HepG2 (cell line): ENCODE results near the gene GADD45GIP1. TPM values are rescaled to one million over a fixed set of nuclear protein-coding genes. Genes with fewer than 3 reads are reported as not detected.
A peak's percentile ranks its signal among the peaks of the same experiment; 100 is the strongest.

Experiments used
- AGO1 ChIP-seq: fragments of 200-400 bp; formaldehyde crosslinking; IDR thresholded peaks from 2 replicates; pipeline ENCODE4 v1.6.1; 2017; ENCODE audit warnings: mild to moderate bottlenecking, low read depth, low read length, moderate library complexity; ENCODE audit not compliant: poor library complexity, severe bottlenecking
- AHR ChIP-seq: IDR thresholded peaks from 2 replicates; pipeline ENCODE4 v1.6.1; 2018; ENCODE audit warnings: missing genetic modification reagents, missing compliant biosample characterization
- ARNT ChIP-seq: fragments of 450-650 bp; IDR thresholded peaks from 2 replicates; pipeline ENCODE4 v1.6.1; 2017
- CBX2 ChIP-seq, 2 experiments: fragments of 200-600 bp in 1 of 2; sonication (generic); formaldehyde crosslinking in 1 of 2; IDR thresholded peaks; 2 replicates each; pipeline versions ENCODE4 v1.7.0 to v1.8.1; 2018 to 2022; ENCODE audit warnings: low read depth in 2 of 2, low read length in 1 of 2, mild to moderate bottlenecking in 1 of 2, missing genetic modification reagents in 1 of 2
- FOXO1 ChIP-seq: sonication (generic); formaldehyde crosslinking; IDR thresholded peaks from 2 replicates; pipeline ENCODE4 v1.4.0; 2020; ENCODE audit warnings: missing genetic modification reagents
- HMG20B ChIP-seq: conservative IDR thresholded peaks from 2 replicates; pipeline ENCODE4 v1.6.1; 2016; ENCODE audit warnings: missing genetic modification reagents, missing compliant biosample characterization
- HNF4G ChIP-seq, 2 experiments: sonication (generic) in 1 of 2; formaldehyde crosslinking in 1 of 2; IDR thresholded peaks; 2 replicates each; pipeline versions ENCODE4 v1.4.0 to v1.6.1; 2011 to 2020; ENCODE audit warnings: borderline replicate concordance in 2 of 2, low read depth in 2 of 2, mild to moderate bottlenecking in 2 of 2, low read length in 1 of 2, missing genetic modification reagents in 1 of 2, moderate library complexity in 1 of 2
- HNRNPK ChIP-seq: fragments of 200-400 bp; formaldehyde crosslinking; IDR thresholded peaks from 2 replicates; pipeline ENCODE4 v1.6.1; 2018; ENCODE audit warnings: low read length, low read depth, moderate library complexity, mild to moderate bottlenecking; ENCODE audit not compliant: poor library complexity, severe bottlenecking
- KLF16 ChIP-seq, 2 experiments: sonication (generic) in 1 of 2; formaldehyde crosslinking in 1 of 2; IDR thresholded peaks; 2 replicates each; pipeline versions ENCODE4 v1.6.1 to v1.8.0; 2016 to 2023; ENCODE audit warnings: missing genetic modification reagents in 2 of 2, missing compliant biosample characterization in 1 of 2
- MIER3 ChIP-seq: IDR thresholded peaks from 2 replicates; pipeline ENCODE4 v1.6.1; 2016; ENCODE audit warnings: missing compliant biosample characterization, borderline replicate concordance
- MYNN ChIP-seq: sonication (generic); formaldehyde crosslinking; IDR thresholded peaks from 2 replicates; pipeline ENCODE4 v1.4.0; 2020; ENCODE audit warnings: mild to moderate bottlenecking, low read depth, missing genetic modification reagents
- NFE2 ChIP-seq: sonication (generic); formaldehyde crosslinking; IDR thresholded peaks from 2 replicates; pipeline ENCODE4 v1.4.0; 2020; ENCODE audit warnings: missing genetic modification reagents
- PTBP1 ChIP-seq: fragments of 200-400 bp; formaldehyde crosslinking; IDR thresholded peaks from 2 replicates; pipeline ENCODE4 v1.6.1; 2018; ENCODE audit warnings: low read length, low read depth; ENCODE audit not compliant: poor library complexity, severe bottlenecking
- SRSF9 ChIP-seq: fragments of 200-400 bp; formaldehyde crosslinking; IDR thresholded peaks from 2 replicates; pipeline ENCODE4 v1.6.1; 2018; ENCODE audit warnings: borderline replicate concordance, mild to moderate bottlenecking, low read depth, low read length; ENCODE audit not compliant: insufficient read depth, poor library complexity, severe bottlenecking
- ZBTB1 ChIP-seq: sonication (generic); formaldehyde crosslinking; IDR thresholded peaks from 2 replicates; pipeline ENCODE4 v1.4.0; 2020; ENCODE audit warnings: missing genetic modification reagents, borderline replicate concordance
- ZNF17 ChIP-seq: sonication (generic); formaldehyde crosslinking; IDR thresholded peaks from 2 replicates; pipeline ENCODE4 v1.5.0; 2020; ENCODE audit warnings: mild to moderate bottlenecking, missing genetic modification reagents
- ZNF382 ChIP-seq: sonication (generic); formaldehyde crosslinking; IDR thresholded peaks from 2 replicates; pipeline ENCODE4 v1.5.0; 2020; ENCODE audit warnings: missing genetic modification reagents, mild to moderate bottlenecking, borderline replicate concordance
- ZNF572 ChIP-seq: sonication (generic); formaldehyde crosslinking; IDR thresholded peaks from 2 replicates; pipeline ENCODE4 v1.5.1; 2020; ENCODE audit warnings: mild to moderate bottlenecking, missing genetic modification reagents
- ZNF709 ChIP-seq: sonication (generic); formaldehyde crosslinking; IDR thresholded peaks from 2 replicates; pipeline ENCODE4 v1.5.0; 2020; ENCODE audit warnings: mild to moderate bottlenecking, missing genetic modification reagents
- ZNF766 ChIP-seq: sonication (generic); formaldehyde crosslinking; IDR thresholded peaks from 2 replicates; pipeline ENCODE4 v1.5.0; 2020; ENCODE audit warnings: missing genetic modification reagents, borderline replicate concordance
- ZNF788 ChIP-seq: sonication (generic); formaldehyde crosslinking; IDR thresholded peaks from 2 replicates; pipeline ENCODE4 v1.5.0; 2020; ENCODE audit warnings: mild to moderate bottlenecking, missing genetic modification reagents, borderline replicate concordance
- polyA plus RNA-seq, 8 experiments: library from polyadenylated mRNA; depleted of rRNA in 3 of 8; stranded (reverse) in 7 of 8; unstranded in 1 of 8; fragments of >200 nt; fragmentation: Illumina TruSeq in 4 of 8; extraction: Trizol in 4 of 8; gene quantifications; 2 replicates each; pipeline versions ENCODE4 v1.2.1 to v1.2.3, GENCODE V29; 2011 to 2016; ENCODE audit warnings: low read depth in 4 of 8, missing spikeins in 1 of 8, mixed read lengths in 1 of 8; ENCODE audit not compliant: insufficient read depth in 1 of 8
- total RNA-seq, 5 experiments: library from RNA; depleted of rRNA; stranded (reverse); fragments of >200 nt; fragmentation: Illumina TruSeq; extraction: Trizol; gene quantifications; 2 replicates each; pipeline ENCODE4 v1.2.3, GENCODE V29; 2016; ENCODE audit warnings: low read depth in 1 of 5
- TF ChIP-seq, protein P1 (sequence below): sonication (generic); formaldehyde crosslinking; IDR thresholded peaks from 2 replicates; pipeline ENCODE4 v1.5.1; 2020; ENCODE audit warnings: mild to moderate bottlenecking, missing genetic modification reagents, borderline replicate concordance

GADD45GIP1 gene
- total and polyA plus RNA-seq, 2 of the 13 experiments (the other 11 are each of a cell fraction or from before 2014, with no cell fraction given): 24.6 to 30.7 TPM

DNA sequence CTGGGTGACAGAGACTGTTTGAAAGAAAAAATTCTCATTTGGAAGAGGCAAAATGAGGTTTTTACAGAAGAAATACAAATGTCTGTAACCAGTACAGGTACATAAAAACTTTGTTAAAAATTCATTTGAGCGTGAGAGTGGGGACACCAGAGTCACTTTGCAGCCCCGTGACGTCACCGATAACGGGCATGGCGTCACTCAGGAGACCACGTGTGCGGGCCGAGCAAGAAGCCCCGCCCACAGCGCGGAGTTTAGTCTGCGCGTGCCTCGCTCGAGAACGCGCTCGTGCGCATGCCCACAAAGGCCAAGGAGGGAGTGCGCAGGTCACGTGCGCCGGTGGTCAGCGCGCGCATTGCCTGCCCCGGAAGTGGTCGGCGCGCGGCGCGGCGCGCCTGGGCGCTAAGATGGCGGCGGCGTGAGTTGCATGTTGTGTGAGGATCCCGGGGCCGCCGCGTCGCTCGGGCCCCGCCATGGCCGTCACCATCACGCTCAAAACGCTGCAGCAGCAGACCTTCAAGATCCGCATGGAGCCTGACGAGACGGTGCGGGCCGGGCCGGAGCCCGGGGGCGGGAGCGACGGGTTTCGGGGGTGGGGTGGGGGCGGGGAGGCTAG is 11.4 kb downstream of the GADD45GIP1 start, which contains the start of gene RAD23A (continued):
- TF ChIP-seq, protein P1, sequence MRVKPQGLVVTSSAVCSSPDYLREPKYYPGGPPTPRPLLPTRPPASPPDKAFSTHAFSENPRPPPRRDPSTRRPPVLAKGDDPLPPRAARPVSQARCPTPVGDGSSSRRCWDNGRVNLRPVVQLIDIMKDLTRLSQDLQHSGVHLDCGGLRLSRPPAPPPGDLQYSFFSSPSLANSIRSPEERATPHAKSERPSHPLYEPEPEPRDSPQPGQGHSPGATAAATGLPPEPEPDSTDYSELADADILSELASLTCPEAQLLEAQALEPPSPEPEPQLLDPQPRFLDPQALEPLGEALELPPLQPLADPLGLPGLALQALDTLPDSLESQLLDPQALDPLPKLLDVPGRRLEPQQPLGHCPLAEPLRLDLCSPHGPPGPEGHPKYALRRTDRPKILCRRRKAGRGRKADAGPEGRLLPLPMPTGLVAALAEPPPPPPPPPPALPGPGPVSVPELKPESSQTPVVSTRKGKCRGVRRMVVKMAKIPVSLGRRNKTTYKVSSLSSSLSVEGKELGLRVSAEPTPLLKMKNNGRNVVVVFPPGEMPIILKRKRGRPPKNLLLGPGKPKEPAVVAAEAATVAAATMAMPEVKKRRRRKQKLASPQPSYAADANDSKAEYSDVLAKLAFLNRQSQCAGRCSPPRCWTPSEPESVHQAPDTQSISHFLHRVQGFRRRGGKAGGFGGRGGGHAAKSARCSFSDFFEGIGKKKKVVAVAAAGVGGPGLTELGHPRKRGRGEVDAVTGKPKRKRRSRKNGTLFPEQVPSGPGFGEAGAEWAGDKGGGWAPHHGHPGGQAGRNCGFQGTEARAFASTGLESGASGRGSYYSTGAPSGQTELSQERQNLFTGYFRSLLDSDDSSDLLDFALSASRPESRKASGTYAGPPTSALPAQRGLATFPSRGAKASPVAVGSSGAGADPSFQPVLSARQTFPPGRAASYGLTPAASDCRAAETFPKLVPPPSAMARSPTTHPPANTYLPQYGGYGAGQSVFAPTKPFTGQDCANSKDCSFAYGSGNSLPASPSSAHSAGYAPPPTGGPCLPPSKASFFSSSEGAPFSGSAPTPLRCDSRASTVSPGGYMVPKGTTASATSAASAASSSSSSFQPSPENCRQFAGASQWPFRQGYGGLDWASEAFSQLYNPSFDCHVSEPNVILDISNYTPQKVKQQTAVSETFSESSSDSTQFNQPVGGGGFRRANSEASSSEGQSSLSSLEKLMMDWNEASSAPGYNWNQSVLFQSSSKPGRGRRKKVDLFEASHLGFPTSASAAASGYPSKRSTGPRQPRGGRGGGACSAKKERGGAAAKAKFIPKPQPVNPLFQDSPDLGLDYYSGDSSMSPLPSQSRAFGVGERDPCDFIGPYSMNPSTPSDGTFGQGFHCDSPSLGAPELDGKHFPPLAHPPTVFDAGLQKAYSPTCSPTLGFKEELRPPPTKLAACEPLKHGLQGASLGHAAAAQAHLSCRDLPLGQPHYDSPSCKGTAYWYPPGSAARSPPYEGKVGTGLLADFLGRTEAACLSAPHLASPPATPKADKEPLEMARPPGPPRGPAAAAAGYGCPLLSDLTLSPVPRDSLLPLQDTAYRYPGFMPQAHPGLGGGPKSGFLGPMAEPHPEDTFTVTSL (CRISPR knock-in tag): peak; percentile 51
- no peak for TF ChIP-seq CBX2 (IDR thresholded peaks at IDR 0.05; ENCODE audit: low read depth, low read length)
- no peak for TF ChIP-seq CBX2 (CRISPR knock-in tag; IDR thresholded peaks at IDR 0.05; ENCODE audit: low read depth)
- TF ChIP-seq HNF4G (IDR thresholded peaks at IDR 0.05; ENCODE audit: borderline replicate concordance, low read depth, low read length): 0 out of 2 replicates have a peak, but pooled peaks have one; percentile 29
- peak; percentile 65 for TF ChIP-seq HNF4G (CRISPR knock-in tag; IDR thresholded peaks at IDR 0.05; ENCODE audit: borderline replicate concordance, low read depth)
- no peak for TF ChIP-seq ARNT
- TF ChIP-seq FOXO1 (CRISPR knock-in tag): peak; percentile 49; the same call in 1 of the 2 replicates
- no peak for TF ChIP-seq MYNN (CRISPR knock-in tag)
- TF ChIP-seq HMG20B (CRISPR knock-in tag): no peak
- no peak for TF ChIP-seq SRSF9
- TF ChIP-seq NFE2 (CRISPR knock-in tag): no peak
- no peak for TF ChIP-seq HNRNPK
- no peak for TF ChIP-seq ZBTB1 (CRISPR knock-in tag)
- TF ChIP-seq PTBP1: no peak
- peak; percentile 74; the same call in 1 of the 2 replicates for TF ChIP-seq MIER3 (CRISPR knock-in tag)
- no peak for TF ChIP-seq ZNF17
- peak in 1 of 2 experiments; percentile 82; a peak in 1 of 4 replicates for TF ChIP-seq KLF16 (CRISPR knock-in tag; IDR thresholded peaks at IDR 0.05)
- TF ChIP-seq AHR: peak; percentile 87
- TF ChIP-seq ZNF788 (CRISPR knock-in tag): peak; percentile 92; the same call in 1 of the 2 replicates
- no peak for TF ChIP-seq ZNF572
- TF ChIP-seq ZNF382 (CRISPR knock-in tag): no peak
- TF ChIP-seq AGO1: peak; percentile 99
- TF ChIP-seq ZNF709 (CRISPR knock-in tag): 0 out of 2 replicates have a peak, but pooled peaks have one; percentile 50
- peak; percentile 58; the same call in 1 of the 2 replicates for TF ChIP-seq ZNF766 (CRISPR knock-in tag)
